Activated CD4-positive, alpha-beta T cell treated with anti-CD3 and anti-CD28 coated beads, Interleukin-2, amount 50 U/mL, for 4 hours (primary cell): ENCODE measurements around the gene EEPD1.
"Not testable (repeated sequence)": the region's sequence is repeated elsewhere in the genome, so short reads cannot be mapped to it uniquely, and the experiment has no call there.

Experiments
- DNase-seq, 2 experiments: peaks; one replicate each; pipeline ENCODE4 v3.0.0-alpha.2; 2020

Gene EEPD1

DNA sequence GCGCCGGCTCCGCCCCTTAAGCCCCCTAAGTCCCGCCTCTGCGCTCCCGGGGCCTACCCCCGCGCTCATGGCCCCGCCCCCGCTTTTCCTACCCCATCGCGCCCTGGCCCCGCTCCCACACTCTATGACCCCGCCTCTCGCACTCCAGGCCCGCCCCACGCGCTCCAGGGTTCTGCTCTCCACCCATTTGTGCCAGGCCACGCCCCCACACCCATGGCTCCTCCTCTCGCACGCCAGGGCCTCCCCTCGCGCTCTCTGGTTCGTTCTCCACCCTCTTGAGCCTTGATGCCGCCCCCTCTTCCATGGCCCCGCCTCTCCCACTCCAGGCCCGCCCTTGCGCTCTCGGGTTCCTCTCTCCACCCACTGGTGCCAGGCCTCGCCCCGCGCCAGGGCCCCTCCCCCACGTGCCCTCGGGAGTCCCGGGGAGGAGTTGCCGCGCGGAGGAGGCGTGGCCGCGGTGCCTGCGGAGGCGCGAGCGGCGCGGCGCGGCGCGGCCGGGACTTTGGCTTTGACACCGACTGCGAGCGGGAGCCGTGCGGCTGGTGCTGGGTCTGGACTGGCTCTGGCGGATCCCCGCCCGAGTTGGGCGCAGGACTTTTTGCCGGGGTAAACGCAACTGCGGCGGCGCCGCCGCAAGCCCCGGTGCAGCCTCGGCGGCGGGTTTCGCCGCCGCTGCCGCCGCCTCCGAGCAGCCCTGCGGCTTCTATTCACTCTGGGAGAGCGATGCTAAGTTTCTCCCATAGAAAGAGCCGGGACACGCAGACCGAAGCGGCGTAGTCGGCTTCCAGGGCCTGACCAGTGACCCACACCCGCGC is at the start of gene EEPD1:
TSS of gene EEPD1 (plus strand) at position 499 of the 815 bp plus-strand sequence. CDS start 1,071 bp downstream, outside the sequence.
- DNase-seq, result peak; percentile 100

DNA sequence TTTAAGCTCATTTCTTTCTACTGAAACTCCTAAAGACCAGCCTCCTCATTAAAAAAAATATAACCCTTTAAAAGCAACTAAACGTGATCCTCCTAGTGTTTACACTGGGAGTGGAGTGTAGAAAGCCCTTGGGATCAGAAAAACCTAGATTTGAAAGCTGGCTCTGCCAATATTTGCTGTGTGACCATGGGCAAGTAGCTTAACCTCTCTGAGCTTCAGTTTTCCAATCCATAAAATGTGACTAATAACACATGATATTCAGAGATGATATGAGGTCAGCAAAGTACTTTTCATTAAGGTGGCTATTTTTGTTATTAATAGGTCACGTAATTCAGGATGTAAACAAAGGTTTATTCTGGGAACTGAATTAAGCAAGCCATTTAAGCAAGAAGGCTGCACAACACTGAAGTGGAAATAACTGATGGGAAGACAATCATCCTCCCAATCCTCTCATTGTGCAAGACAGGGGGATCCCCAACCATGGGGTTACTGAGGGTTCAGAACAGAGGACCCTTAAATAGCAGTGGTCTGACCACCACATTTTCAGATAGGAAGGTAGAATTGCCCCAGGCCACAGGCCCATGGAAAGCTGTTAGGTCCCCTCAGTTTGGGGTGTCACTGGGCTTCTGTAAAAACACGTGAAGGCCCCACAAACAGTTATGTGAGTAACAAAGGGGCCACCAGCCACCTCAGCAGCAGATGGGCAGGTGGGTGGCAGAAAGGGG is 49.1 kb upstream of the EEPD1 start:
- DNase-seq, result no peak

DNA sequence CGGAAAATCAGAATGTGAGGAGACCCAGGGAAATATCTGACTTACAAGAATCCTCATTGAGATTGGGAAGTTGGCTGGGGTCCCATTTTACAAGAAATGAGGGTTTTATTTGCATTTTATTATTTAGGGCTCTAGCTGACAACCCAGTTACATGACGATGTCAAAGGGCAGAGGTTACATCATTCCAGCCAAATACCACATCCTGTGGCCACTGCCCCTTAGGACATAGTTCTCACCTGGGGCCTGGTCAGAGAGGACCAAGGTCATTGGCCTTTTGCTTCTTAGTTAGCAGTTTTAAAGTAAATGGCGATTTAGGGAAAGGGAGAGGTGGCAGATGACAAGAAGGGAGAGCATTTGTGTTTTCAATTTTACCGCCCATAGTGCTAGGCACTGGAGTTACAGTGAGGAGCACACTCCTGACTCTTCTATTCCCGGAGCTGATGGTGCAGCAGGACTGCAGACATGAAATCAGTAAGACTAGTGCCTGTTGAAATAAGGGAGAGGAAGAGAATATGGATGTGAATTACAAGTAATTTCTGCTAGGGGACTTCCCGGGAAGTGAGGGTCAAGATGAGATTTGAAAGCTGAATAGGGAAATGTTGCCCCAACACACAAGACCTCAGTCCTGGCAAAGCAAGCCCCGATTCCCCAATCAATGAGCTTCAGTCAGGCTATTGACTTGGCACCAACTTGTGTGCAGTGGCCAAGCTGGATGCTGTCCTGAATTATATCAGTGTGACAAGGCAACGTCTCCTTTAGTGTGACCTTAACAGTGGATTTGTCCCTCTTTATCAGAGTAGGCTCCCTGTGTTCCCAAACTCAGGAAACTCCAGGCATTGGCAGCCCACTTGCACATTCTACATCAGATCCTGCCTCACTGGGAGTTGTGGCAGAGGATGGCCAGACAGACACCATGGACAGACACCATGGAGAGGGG is 45.8 kb upstream of the EEPD1 start:
- not testable (repeated sequence) for DNase-seq

DNA sequence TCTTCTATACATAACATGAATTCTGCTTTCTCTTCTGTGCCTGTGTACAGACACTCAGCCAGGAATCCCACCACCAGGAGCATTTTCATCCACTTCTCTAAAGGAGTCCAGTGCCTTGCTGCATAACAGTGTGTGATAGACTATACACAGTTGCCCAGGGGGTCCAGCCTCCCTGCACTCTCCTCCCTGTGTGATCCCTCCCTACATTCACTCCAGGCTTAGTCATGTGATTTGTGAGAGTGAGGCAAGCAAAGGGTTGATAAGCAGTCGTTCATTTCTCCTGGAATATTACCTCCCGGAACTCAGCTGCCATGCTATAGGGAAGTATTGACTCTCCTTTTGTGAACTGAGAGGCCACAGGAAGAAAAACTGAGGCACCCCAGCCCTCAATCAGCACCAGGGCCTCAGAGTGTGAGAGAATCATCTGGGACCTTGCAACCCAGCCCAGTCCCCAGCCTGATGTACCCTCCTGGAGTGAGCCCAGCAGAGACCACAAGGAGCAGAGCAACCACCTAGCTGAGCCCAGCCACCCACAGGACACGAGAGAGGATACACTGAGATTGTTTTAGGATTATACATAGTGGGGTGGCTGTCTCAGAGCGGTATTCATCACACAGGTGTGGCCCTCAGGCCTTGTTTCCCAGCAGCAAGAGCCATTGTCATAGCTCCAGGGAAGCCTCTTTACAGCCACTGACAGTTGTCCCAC is 45.0 kb upstream of the EEPD1 start:
- no peak for DNase-seq

DNA sequence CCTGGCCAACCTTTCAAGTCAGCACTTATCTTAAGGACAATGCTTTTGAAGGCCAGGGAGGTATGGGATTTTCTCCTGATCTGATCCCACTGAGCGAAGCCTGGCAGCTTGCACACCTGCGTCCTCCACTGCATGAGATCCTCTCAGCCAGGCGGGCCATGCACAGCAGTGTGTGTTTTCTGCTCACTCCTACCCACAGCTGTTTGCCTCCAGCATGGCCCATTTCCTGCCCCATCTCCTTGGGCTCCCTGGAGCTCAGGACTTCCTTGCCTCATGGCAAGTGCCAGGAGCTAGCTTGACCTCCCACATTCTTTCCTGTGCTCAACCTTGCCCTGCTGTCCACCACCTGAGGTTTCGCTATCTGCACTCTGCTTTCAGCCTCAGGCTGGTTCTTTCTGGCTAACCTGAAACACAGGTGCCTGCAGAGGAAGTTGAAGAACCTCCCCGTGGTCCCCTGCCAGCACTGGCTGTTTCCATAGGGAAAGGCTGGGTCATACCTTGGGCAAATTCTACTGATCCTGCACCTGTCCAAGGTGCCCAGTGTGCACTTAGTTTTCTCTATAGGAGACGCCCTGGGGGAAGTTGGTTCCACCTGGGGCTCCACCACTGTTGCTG is 43.9 kb upstream of the EEPD1 start:
- no peak for DNase-seq

DNA sequence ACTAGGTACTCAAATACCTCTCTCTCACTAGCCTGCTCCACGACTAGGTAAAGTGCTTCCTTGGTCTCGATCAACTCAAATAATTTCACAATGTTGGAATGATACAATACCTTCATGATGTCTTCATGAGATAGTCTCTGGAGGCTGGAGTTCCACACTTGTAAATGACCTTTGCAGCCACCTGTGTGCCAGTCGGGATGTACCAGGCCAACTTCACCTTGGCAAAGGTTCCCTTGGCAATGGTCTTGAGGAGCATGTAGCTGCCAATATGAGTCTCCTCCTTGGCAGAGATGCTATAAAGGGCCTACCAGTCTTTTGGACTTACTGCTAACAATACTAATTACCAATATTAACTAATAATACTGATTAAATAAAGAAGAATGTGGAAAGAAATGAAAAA is 42.5 kb upstream of the EEPD1 start:
- DNase-seq, result no peak

DNA sequence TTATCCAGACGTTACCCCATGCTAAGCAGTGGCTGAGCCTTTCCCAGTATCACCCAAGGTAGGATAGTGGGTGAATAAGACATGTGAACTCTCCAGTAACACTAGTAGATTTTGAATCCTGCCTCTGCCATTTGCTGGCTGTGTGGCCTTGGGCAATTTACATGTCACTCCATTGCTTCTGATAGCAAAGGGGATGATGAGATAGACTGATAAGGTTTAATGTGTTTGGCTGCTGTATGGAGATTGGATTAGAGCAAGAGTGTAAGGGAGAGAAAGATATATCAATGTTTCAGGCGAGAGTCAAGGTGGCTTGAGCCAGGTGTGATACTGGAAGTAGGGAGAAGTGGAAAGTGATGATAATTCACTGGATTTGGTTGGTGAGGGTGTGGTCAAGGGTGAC is 40.1 kb upstream of the EEPD1 start:
- no peak for DNase-seq

DNA sequence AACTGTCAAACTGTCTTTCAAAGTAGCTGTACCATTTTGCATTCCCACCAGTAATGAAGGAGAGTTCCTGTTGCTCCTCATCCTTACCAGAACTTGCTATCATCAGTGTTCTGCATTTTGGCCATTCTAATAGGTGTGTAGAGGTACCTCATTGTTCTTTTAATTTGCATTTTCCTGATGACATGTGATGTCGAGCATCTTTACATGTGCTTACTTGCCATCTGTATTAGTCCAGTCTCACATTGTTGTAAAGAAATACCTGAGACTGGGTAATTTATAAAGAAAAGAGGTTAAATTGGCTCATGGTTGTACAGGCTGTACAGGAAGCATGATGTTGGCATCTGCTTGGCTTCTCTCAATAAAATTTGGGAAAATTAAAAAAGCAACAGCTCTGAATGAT is 38.7 kb upstream of the EEPD1 start:
- DNase-seq, result no peak

DNA sequence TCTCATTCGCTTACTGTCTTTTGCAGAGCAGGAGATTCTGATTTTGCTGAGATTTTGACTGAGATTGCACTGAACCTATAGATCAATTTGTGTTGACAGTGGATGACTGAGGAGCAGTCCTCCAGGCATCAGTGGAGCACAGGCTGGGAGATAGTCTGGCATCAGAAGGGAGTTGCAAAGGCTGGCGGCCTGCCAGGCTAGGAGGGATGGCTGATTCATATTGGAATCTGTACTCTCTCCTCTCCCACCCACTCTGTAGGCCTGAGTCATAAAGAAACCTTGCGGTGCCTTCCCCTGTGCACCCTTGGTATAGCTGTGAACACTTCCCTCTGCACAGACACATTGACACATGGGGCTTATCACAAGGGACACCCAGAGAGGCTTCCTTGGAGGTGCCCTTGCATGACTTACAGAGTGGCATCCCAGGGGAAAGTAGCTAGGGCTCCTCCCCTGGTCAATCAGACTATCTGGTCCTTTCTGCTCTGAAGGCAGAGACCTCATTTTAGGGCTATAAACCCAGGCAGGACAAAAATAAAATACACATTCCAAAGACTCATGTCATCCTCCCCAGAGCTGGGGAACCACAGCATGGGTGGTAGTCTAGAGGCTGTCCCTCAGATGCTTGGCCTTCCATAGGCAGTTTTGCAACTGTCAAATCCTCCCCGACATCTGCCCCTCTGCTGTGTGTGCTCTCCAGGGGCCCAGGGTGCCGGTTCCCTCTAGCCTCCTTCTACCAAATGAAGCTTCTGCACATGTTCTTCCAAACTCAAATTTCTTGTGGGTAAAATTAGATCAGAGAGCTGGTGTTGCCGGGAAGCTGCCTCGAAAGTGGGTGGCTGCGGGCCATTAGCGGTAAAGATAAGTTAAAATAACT is 37.4 kb upstream of the EEPD1 start:
- peak; percentile 55 to 61 for DNase-seq

DNA sequence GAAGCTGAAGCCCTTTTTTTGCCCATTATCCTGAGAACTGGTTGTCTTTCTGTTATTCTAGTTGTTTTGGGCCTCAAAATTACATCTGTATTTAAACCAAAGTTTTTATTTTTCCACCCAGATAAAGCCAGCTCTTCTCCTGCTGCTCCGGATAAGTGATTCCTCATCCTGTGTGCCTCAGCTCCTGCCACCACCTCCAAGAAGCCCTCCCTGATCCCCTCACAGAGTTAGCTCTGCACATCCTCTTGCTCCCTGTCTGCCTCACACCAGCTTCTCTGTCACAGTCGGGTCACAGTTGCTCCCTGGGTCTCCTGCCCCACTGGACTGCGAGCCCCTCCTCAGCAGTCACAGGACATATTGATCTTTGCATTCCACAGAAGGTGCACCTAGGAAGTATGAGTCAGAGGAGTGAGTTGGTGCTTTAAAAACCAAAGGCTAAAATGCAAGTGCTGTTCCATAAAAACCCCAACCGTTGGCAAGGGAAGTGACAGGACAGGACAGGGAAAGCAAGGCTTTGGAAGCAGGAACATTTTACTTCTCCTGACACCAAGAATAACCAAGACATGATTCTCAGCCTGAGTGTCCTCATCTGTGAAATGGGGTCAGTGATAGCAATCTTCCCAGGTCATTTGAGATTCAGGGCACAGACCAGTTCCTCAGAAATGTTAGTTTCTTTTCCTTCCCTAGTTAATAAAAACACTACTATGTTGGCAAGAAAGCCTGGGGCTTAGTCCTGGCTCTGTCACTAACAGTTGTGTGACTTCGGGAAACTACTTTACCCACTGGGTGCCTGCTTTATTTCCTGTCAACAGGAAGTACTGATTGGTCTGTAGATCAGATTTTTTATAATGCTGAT is 36.5 kb upstream of the EEPD1 start:
- DNase-seq, result no peak

DNA sequence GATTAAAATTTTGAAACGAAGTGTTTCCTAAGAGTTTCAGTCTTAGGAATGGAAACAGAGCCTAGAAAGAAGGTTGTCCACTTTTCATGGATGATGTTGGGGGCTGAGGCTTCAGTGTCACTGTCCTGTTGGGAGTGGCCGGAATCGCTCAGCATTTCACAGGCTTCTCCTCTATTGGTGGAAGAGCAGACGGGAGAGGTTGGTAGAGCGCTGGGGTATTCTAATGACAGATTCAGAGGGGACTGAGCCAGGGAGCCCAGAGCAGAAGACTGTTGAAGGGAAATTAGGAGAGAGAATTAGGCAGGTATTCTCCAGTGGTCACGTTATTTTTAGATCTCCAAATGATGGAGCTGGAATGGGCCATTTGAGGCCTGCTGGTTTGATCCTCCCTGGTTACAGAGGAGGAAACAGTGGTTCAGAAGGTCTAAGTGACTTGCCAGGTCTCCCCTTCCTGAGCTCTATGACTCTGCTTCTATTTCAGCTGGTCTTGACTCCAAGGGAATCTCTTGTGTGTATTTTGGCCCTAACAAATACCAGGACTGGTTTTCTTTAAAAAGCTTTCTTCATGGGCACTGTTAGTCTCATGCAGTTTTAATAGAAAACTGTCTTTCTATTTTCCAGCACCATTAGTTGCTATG is 35.7 kb upstream of the EEPD1 start:
- no peak for DNase-seq

DNA sequence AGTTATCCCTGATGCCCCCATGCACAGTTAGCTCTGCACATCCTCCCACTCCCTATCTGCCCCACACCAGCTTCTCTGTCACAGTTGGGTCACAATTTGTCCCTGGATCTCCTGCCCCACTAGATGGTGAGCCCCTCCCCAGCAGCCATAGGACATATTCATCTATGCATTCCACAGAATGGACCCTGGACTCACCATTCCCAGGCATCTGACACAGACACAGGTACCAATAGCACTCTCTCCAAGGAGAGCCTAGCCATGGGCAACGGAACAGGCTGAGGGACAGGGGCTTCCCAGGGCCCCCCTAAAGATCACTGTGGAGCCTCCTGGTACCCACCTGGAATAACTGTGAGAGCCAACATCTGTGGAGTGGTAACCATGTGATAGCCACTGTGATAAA is 34.7 kb upstream of the EEPD1 start:
- no peak for DNase-seq

DNA sequence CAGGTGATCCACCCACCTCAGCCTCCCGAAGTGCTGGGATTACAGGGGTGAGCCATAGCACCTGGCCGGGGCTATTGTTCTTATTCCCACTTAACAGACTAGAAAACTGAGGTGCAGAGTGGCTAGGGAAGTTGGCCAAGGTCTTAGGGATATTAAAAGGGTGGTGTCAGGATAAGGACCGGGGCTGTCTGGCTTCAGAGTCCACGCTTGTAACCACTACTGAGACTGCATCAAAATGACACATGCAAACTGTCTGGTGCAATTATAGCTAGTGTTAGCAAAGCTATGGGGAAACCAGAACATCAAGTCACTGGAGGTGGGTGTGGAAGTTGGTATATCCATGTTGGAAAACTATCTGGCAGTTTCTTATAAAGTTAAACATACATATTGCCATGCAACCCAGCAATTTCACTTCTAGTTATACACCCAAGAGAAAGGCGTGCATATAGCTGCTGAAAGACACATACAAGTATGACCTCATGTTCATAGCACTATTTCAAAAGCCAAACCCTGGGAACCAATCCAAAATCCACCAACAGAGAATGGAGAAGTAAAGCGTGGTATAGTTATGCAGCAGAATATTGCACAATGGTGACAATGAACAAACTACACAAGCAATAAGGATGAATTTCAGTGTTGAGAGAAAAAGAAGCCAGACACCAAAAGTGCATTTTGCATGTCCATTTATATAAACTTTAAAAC is 33.9 kb upstream of the EEPD1 start:
- no peak for DNase-seq

DNA sequence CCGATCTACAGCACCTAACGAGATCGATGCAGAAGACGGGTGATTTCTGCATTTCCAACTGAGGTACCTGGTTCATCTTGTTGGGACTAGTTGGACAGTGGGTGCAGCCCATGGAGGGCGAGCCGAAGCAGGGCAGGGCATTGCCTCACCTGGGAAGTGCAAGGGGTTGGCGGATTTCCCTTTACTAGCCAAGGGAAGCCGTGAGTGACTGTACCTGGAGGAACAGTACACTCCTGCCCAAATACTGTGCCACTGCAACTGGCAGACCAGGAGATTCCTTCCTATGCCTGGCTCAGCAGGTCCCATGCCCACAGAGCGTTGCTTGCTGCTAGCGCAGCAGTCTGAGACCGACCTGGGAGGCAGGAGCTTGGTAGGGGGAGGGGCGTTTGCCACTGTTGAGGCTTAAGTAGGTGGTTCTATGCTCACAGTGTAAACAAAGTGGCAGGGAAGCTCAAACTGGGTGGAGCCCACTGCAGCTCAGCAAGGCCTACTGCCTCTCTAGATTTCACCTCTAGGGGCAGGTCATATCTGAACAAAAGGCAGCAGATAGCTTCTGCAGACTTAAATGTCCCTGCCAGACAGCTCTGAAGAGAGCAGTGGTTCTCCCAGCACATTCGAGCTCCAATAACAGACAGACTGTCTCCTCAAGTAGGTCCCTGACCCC is 32.9 kb upstream of the EEPD1 start:
- DNase-seq, result not testable (repeated sequence)

DNA sequence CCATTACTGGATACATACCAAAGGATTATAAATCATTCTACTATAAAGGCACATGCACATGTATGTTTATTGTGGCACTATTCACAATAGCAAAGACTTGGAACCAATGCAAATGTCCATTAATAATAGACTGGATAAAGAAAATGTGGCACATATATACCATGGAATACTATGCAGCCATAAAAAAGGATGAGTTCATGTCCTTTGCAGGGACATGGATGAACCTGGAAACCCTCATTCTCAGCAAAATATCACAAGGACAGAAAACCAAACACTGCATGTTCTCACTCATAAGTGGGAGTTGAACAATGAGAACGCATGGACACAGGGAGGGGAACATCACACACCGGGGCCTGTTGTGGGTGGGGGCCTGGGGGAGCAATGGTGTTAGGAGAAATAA is 27.4 kb upstream of the EEPD1 start:
- DNase-seq, result not testable (repeated sequence)

DNA sequence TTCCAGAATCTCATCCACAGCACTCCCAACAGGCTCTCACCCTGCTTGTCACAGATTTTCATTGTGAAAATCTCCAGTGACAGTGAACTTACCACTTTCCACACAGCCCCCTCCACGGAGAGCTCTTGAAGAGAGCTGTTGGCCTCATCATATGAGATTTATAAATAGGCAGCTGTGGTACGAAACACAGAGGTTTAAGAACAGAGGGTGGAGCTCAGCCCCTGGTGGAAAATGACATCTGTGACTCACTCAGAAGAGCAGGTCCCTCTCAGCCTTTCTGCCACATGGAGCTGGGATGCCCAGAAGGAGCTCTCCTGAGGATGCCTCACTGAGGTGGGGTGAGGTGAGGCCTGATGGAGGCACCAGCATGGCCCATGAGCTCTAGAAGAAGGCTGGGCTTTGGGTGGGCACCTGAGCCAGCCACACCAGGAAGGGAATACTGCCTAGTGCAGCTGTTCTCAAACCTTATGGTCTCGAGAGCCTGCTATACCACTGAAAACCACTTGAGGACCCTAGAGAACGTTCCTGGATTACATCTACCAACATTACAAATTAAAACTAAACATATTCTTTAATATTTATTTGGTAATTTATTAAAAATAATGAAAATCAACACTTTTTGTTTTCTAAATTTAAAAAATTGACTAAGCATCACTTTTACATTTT is 25.8 kb upstream of the EEPD1 start:
- no peak for DNase-seq

DNA sequence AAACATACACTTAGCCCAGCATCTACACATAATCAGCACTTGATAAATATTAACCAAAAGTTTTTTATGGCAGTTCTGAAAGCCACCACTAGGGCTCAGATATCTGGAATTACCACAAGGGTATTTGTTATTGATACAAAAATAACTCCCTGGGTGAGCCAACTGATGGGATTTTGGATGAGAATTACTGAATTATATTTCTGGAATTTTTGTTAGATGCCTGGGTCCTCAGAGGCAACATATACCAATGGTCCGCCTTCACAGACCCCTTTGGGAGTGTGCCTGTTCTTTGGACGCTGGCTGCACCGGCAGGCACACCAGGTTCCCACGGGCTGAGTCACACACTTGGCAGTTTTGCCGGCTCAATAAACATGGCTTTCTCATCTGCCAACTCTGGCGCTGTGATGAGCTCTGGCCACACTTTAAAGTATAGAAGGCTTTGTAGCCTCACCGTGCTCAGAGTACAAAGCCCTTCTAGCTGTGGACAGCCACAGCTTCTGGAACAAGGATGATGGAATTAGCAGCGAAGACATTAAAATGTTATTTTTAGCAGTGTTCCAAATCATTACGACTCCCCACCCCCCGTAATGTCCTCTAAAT is 24.5 kb upstream of the EEPD1 start:
- no peak for DNase-seq
